GM19099 (cell line): ENCODE results near the gene RAB25.

ENCODE experiments used
- POLR2A ChIP-seq: IDR thresholded peaks from 3 replicates; pipeline ENCODE4 v1.6.1; 2011; ENCODE audit warnings: low read depth; ENCODE audit not compliant: insufficient read length; ENCODE audit errors: extremely low read depth

The RAB25 gene

DNA sequence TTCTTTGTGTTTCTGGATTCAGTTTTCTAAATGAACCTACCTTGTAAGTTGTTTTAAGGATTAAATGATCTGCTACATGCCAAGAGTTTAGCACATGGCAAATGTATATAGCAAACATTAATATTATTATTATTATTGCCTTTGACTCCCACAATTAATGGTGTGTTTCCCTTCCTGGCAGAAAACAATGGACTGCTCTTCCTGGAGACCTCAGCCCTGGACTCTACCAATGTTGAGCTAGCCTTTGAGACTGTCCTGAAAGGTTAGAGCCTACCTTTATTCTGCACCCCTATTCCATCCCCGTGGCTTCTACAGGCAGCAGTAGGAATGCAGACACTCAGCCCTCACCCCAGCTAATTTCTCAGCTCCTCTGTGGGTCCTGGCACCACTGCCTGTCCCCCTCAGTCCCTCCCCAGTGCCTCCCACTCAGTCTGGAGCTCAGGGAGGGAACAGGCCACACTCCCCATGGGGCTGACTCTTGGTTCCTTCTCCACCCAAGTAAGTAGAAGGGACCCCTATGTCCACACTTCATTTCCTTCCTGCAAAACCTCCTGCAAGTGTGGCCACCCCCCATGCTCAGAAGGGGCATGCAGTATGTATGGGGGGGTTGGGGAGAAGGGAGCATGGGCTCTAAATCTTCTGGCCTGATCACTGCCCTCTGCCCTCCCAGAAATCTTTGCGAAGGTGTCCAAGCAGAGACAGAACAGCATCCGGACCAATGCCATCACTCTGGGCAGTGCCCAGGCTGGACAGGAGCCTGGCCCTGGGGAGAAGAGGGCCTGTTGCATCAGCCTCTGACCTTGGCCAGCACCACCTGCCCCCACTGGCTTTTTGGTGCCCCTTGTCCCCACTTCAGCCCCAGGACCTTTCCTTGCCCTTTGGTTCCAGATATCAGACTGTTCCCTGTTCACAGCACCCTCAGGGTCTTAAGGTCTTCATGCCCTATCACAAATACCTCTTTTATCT lies 8.8 kb downstream of the RAB25 start:
- TF ChIP-seq POLR2A, result no peak

DNA sequence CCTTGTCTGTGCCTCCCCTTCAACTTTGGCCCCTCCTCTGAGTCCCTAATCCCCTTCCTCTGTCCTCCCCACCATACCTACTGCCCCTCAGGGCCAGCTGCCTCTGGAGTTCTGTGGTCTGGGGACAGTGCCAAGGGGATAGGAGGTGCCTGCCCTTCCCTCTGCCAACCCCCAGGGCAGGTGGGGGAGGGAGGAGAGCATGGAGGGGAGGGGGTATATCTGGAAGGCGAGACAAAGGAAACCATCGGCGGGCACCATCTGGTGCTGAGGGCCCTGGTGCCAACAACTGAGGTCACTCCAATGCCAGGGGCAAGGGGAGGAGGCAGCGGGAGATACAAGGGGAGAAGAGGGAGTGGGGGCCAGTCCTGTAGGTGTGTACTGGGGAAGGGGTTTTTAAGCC lies 9.6 kb downstream of the RAB25 start:
- no peak for TF ChIP-seq POLR2A

DNA sequence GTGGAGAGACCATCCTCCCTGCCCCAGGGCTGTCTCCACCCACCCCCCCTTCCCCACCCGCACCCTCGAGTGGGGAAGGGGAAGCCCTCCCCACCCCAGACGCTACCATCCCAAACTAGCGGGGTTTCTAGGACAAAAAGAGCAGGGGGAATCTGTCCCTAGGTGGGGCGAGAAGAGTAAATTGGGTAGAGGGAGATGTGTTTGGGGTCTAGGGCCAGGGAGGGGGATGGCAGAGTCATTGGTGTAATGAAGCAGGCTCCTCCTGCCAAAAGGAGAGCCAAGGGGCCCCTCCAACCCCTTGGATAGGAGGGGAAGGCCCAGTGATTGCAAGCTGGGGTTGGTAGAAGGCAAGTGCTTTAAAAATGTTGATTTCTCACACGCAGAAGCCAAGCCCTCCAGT lies 11.3 kb downstream of the RAB25 start:
- no peak for TF ChIP-seq POLR2A

DNA sequence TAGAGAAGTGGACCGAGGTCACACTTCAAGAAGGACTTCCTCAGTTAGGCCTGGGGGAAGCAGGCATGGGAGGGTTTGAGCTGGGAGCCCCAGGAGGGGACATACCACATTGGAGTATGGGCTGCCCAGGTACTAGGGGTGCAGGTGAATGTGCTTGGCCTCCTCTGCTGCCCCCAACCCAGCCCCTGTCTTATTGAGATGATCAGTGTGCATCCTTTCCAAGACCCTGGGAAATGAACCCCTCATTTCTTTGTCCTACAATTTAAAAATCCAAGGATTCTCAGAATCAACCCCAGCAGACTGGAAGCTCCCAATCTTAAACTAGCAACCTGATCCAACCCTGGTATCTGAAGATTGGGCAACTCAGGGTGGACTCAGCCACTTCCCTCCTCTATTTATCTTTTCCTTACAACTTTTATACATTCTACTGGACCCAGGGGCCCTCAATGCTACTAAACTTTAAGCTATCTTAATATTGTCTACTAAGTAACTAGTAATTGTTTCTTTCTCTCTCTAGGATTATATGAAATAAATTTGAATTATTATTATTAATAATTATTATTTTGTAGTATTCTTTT lies 12.2 kb downstream of the RAB25 start:
- no peak for TF ChIP-seq POLR2A

DNA sequence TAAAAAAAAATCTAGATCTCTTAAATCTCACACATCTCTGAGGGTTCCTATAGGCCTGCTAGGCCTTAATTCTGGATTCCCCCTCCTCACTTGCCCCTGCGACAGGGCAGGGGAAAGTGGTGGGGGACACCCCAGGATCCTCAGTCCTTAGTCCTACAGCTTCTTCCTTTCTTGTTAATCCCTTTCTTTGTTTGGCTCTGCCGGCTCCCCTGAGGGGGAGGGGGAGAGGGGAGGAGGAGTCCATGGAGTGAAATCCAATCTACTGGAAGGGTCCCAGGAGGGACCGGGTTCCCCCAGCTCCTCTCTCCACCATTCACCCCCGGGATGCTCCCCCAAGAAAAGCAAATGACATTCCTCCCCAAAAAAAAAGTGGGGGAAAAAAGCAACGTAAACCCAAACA lies 12.8 kb downstream of the RAB25 start:
- TF ChIP-seq POLR2A, result no peak

DNA sequence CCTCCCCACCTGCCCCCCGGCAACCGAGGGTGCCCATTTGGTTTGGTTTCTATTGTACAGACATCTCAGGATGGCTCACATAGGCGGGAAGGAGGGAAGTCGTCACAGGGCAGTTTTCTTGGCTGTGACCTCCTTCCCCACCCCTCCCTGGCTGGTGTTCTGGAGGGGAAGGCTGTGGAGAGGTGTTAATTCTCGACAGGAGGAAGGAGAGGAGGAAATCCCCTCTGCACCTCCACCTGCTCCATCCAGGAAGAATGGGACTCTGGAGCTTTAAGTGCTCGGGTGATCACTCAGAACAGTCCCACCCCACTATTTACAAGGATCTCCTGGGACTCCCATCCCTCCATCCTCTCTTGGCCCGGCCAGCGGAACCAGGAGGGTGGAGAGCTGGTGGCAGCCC lies 13.7 kb downstream of the RAB25 start:
- no peak for TF ChIP-seq POLR2A

DNA sequence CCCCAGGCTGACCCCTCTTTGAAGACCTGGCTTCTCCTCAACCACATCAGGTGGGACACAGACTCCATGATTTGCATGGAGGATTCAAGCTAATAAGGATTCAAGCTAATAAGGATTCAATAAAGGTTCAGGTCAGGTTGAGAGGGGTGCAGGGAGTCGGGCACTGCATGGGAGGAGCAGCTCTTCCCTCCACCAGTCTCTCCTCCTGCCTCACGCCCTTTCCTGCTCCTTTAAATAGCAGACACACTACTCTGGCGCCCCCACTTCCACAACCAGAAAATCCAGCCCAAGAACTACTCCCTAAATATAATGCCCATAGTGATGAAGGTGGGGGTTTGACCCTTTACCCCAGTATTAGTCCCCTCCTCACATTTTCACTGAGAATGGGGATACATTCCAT lies 14.2 kb downstream of the RAB25 start:
- no peak for TF ChIP-seq POLR2A

DNA sequence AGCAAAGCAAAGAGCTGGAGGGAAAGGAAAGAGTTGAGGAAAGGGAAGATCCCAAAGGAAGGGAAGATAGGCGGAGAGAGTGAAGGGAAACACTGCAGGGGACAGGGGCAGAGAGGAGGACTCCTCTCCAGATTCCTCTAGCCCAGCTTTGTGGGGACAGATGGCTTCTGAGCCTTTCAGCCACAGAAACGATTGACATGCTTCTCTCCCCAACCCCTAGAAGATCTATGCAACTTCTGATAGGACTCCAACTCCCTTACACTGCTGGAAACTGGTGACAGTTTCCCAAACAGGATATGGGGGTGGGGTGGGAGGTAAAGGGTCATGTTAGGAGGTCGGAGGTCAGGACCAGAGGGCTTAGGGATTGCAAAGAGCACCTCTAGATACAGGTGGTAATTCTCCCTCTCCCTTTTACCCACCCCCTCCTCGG lies 14.8 kb downstream of the RAB25 start:
- no peak for TF ChIP-seq POLR2A

DNA sequence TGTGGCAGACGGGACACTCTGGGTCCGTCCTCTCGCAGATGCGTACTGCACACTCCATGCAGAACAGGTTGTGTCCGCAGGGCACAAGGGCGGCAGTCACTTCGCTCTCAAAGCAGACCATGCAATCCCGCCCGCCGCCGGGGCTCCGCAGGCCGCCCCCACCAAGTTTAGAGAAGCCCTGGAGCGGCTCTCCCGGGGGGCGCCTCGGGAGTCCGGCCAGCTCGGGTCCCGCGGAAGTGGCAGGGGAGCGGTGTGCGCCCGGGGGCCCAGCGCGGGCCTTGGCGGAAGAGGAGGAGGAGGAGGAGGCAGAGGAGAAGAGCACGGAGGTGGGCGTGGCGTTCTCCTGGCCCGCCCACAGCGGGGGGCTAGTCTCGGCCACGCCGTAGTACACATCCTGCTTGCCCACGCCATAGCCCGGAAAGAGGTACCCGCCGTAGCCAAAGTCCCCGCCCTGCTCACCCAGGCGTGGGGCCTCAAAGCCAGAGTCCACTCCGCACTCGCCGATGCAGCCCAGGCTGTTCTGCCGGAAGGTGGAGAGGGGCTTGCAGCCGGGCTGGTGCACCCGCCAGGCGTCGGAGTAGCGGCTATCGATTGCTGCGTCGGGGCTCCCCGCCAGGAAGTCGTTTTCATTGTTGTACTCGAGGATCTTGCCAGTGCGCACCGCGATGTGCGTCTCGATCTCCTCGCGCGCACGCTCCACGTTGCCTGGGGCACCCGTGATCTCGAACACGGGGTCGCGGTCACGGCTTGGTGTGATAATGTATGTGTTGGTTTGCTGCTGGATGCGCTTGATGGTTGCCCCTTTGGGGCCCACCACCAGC lies 15.9 kb downstream of the RAB25 start:
- TF ChIP-seq POLR2A, result no peak

DNA sequence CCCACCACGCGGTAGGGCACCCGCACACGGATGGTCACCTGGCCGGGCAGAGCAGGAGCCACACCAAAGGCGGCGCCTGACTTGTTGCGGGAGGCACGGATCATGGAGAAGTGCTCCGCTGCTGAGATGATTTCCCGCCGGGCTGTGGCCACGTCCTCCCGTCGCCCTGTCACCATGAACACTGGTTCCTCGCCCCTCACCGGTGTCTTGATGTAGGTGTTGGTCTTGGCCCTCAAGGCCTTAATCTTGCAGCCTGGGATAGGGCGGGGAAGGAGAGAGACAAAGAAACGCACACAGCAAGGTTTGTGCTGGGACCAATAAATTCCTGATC lies 16.4 kb downstream of the RAB25 start:
- TF ChIP-seq POLR2A, result no peak

DNA sequence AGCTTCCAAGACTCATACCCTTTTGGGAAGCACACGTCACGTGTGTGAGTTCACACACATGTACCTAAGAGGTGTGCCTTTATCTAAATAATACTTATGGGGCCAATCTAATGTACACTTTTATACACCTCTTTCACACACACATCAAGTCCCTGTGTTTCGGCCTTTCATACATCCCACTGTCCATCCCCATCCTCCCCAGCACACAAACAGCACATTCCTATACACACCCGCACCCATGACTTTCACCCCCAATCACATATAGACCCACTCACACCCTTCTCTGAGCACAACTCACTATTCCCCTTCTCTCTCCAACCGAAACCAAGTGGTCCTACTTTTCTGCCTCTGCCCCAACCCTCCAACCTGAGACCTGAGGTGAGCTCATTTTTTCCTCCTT lies 17.8 kb downstream of the RAB25 start:
- TF ChIP-seq POLR2A, result no peak

DNA sequence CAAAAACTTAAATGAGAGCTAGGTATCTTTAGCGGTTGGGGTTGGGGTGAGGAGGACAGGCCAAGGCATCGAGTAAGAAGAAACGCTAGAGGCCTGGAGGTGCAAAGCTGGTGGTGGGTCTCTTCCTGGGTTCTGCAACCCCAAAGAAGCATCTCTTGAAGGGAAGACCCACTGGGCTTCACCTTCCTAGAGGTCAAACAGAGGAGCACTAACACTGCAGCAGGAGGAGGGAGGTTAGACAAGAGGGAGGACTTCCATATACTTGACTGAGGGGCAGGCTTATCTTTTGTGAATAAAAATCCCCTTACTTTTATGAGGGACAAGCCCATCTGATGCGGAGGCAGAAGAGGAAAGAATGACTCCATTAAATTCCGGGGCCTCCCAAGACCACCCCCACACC lies 18.8 kb downstream of the RAB25 start:
- no peak for TF ChIP-seq POLR2A

DNA sequence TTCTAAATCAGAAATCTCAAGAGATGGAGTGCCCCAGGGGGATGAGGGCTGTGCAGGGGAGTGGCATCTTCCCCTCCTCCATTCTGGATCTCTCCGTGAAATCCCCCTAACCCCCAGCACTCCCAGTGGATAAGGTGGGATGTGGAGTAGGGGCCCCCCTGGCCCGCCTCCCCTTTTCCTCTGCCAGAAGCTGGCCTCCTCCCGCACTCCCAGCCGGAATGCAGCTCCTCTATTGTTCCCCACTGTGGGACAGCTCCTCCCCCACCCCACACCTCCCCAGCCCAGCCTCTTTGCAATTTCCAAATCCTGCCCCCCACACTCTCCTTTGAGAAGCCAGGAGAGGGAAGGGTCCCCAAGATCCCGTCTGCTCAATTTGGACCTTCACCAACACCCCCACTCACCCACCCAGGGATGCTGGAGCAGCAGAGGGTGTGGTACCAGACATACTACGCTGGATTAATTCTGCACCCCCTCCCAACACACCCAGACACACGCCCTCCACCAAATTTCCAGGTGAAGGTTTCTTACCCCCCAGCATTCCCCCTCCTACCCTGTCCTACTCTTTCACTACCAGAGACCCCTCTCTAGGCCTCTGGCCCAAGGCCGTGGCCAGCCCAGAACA lies 19.4 kb downstream of the RAB25 start:
- TF ChIP-seq POLR2A, result no peak

DNA sequence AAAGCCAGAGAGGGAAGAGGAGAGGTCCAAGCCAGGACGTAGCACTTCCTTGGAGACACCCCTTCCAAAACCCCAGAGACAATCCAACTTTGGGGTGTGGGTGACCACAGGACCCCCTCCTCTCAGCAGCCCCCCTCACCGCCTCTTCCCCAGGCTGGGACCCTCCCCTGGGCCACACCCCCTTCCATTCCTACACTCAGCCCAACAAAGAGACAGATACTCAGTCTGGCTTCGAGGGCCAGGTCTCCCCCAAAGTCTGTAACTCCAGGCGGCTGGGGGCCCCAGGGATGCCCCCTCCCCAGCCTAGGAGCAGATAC lies 19.9 kb downstream of the RAB25 start:
- no peak for TF ChIP-seq POLR2A

DNA sequence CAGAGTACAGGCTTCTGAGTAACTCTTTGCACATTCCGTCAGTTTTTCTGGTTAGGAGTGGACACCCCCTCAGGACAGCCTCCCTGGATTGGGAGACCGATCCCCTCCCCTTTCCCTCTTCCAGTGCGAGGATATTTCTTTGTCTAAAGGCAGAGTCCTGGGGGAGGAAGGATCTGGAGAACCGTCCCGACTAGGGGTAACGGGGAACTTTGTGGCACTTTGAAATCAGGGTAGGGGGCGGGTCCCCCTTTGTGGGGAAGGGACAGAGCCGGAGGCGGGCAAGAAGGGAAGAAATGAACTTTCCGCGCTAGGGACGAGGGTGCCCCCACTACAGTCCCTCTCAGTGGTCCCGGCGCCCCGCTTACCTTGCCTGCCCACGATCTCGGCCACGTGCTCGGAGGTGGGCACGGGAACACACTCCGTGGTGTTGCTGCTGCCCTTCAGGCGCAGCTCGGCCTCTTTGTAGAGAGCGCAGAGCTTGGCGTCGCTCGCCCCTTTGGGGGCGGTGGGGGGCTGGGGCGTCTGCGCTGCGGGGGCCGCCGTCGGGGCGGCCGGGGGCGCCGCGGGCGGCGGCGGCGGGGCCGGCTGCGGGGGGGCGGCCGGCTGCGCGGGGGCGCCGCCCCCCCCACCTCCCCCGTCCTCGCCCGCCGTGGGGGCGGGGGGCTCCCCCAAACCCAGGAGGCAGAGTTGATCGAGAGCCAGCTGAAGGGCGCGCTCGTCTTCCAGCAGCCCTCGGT lies 20.4 kb downstream of the RAB25 start:
- TF ChIP-seq POLR2A, result no peak
